ENCODE measurements around the gene TSKS. TPM values are rescaled to one million over a fixed set of nuclear protein-coding genes. Genes with fewer than 3 reads are reported as not detected.
"Not testable (repeated sequence)": the region's sequence is repeated elsewhere in the genome, so short reads cannot be mapped to it uniquely, and the experiment has no call there.

Gene TSKS
- total RNA-seq, 1 donor from 2014 or later, result 0.24 TPM

DNA sequence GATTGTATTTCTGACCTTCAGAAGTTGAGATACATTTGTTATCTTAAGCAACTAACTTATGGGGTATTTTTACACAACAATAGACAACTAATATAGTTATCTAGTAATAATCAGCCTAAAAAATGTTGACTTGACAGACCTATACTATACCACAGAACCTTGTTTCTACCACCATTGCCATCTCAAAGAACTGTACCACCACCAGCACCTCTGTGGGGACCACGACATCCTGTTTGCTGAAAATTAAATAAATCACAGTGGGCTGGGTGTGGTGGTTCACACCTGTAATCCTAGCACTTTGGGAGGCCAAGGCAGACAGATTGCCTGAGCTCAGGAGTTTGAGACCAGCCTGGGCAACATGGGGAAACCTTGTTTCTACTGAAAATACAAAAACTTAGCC is 24.0 kb downstream of the TSKS start:
- intact Hi-C loops (cut with DNase I), result no loop called here
- DNase-seq (ENCODE audit: low spot score), result no peak

DNA sequence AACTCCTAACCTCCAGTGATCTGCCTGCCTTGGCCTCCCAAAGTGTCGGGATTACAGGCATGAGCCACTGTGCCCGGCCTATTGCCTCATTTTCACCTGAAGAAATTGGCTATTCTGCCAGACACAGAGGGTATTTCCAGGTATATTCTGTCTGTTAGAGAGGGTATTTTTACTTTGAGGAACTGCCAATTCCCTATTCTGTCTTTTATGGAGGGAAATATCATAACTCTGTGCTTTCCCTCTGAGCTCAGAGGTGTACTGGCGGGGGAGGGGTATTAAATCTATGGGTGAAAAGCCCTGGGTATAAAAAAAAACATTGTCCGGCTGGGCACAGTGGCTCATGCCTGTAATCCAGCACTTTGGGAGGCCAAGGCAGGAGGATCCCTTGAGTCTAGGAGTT is 24.8 kb downstream of the TSKS start:
- DNase-seq (ENCODE audit: low spot score), result no peak
- intact Hi-C loops (cut with DNase I), result no loop called here

DNA sequence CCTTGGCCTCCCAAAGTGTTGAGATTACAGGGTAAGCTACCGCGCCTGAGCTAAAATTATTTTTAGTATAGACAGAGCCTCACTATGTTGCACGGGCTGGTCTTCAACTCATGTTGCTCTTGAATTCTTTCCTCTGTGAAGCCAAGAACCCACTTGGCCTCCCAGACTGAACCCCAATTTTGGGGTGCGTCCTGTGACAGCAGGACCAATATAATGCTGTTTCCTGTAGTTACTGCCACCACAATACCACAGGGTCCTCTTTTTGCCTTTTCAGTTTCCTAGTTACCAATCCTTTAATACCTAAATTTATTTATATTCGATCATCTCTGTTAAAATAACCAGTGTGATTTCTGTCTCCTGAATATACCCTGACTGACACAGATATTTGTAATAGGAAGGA is 32.9 kb downstream of the TSKS start:
- intact Hi-C loops (cut with DNase I), result no loop called here
- DNase-seq (ENCODE audit: low spot score), result no peak

DNA sequence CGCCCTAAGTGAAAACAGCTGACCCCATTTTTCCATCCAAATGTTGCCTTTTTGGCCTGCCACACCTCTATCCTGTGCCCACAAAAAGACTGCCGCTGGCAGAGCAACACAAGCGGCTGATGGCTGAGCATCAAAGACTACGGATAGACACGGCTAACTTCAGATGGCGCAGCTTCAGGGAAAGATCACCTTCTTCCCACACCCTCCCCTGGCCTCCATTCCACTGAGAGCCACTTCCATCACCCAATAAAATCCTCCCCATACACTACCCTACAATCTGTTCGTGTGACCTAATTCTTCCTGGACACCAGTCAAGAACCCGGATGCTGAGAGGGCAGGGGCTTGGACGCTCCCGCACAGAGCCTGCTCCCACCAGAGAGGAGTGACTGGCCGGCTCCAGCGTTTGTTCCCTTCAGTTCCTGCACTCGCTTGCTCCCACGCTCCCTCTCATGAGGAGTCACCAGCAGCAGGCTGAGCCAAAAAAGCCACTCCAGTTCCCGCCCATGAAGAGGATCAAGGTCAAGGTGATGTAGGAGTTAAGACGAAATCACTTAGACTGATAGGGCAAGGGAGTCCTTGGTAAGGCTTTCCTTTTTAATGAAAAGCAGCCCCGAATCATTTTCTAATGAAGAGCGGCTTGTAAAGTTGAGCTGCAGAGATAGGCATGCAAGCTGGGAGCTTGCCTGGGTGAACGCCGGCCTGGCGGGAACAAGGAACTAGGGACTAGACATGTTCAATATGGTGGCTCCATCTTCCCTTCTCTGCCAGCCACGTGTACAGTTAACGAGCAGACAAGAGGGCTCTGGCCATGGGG is 35.7 kb downstream of the TSKS start:
- intact Hi-C loops (cut with DNase I), result no loop called here
- DNase-seq (ENCODE audit: low spot score), result no peak

DNA sequence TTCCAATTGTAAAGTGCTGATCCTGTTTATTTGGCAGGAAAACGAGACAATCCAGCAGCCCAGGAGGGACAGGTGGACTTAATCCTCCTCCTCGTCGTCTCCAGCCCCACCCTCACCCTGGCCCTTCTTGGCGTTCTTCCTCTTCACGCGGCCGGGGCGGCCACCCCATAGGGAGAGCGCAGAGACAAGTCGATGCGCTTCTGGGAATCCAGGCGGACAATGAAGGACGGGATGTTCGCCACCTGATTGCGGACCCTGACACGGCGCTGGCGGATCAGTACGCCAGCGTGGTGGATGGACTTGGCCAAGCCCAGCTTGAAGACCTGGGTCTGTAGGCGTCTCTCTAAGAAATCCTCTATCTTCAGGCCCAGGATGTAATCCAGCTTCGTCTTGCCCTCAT is 43.7 kb downstream of the TSKS start:
- DNase-seq (ENCODE audit: low spot score); intact Hi-C loops (cut with DNase I): not testable (repeated sequence)

DNA sequence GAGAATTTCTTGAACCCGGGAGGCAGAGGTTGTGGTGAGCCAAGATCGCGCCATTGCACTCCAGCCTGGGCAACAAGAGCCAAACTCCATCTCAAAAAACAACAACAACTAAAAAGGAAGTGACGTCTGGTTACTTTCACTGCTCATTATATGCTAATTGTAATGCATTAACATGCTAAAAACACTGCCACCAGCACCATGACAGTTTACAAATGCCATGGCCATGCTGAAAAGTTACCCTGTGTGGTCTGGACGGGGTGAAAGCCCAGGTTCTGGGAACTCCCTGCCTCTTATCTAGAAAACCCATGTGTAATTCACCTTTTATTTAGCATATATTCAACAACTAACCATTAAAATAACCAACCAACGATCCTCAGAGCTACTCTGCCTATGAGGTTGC is 44.1 kb downstream of the TSKS start:
- no peak for DNase-seq (ENCODE audit: low spot score)
- intact Hi-C loops (cut with DNase I), result no loop called here

DNA sequence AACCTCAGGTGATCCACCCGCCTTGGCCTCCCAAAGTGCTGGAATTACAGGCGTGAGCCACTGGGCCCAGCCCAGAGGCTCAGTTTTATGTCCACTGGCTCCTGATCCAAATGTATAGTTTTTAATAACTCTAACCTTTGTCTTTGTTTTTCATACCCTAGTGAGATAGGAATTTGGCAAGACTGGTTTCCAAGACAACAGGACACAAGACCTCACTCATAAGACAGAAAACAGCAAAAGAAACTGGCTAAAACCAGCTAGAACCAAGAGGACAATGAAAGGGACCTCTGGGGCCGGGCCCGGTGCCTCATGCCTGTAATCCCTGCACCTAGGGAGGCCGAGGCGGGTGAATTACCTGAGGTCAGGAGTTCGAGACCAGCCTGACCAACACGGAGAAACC is 44.6 kb downstream of the TSKS start:
- no peak for DNase-seq (ENCODE audit: low spot score)
- intact Hi-C loops (cut with DNase I), result no loop called here

DNA sequence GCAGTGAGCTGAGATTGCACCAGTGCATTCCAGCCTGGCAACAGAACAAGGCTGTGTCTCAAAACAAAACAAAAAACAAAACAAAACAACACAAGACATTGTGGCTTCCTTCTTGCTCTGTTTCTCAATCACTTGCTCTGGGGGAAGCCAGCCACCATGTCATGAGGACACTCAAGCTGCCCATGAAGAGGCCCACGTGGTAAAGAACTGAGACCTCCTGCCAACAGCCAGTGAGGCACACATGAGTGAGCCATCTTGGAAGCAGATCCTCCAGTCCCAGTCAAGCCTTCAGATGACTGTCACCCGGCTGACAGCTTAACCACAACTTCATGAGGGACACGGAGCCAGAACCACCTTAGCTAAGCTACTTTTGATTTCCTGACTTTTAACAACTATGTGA is 47.0 kb downstream of the TSKS start:
- intact Hi-C loops (cut with DNase I), result no loop called here
- DNase-seq (ENCODE audit: low spot score), result no peak

DNA sequence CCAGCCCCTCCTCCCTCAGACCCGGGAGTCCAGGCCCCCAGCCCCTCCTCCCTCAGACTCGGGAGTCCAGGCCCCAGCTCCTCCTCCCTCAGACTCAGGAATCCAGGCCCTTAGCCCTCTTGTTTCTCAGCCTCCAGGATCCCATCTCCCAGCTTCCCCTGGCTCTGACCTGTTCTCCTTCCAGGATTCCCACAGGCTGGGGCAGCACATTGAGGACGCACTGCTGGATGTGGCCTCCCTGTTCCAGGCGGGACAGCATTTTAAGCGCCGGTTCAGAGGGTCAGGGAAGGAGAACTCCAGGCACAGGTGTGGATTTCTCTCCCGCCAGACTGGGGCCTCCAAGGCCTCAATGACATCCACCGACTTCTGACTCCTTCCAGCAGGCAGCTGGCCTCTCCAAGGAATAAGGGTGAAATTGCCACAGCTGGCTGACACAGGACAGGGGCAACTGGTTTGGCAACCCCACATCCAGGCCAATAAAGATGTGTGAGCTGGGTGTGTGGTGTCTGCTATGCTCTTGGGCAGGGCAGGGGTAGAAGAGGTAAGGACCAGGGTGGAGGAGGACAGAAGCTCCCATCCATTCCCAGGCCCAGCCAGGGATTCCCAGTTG is 49.8 kb downstream of the TSKS start:
- intact Hi-C loops (cut with DNase I), result no loop called here
- DNase-seq (ENCODE audit: low spot score), result no peak

DNA sequence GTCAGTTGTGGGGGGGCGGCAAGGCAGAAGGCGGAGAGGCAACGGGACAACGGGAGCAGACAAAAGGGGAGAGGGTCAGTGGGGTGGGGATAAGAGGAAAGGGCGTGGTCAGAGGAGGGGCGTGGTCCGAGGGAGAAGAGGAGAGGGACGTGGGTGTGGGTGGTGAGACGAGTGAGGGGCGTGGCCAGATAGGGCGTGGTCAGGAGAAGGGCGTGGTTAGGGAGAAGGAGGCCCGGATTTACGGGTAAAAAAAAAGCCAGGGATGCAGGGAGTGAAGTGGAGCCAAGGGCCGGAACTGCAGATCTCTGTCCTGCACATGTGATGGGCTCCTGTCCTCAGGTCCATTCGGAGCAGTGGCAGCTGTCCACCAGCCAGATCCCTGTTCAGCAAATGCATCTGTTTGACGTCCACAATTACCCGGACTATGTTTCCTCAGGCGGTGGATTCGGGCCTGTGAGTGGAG is 50.7 kb downstream of the TSKS start:
- DNase-seq (ENCODE audit: low spot score), result no peak
- intact Hi-C loops (cut with DNase I), result no loop called here

DNA sequence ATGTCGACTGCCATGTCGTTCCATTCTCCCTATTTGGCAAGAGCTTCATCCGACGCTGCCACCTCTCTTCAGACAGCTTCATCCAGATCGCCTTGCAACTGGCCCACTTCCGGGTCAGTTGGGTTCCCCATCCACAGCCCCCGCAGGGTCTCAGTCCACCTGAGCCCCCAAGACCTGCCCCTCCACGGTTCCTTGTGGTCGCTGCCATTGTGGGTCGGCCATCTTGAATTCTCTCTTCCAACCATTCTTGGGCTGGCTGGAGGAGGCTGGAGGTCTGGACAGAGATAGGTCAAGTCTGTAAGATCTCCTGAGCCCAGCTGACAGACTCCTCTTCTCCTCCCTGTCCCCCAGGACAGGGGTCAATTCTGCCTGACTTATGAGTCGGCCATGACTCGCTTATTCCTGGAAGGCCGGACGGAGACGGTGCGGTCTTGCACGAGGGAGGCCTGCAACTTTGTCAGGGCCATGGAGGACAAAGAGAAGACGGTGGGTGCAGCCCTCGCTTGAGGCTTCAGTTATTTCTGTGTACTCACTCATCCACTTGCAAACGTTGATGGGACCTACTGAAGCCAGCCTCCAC is 52.6 kb downstream of the TSKS start:
- no peak for DNase-seq (ENCODE audit: low spot score)
- intact Hi-C loops (cut with DNase I), result no loop called here

DNA sequence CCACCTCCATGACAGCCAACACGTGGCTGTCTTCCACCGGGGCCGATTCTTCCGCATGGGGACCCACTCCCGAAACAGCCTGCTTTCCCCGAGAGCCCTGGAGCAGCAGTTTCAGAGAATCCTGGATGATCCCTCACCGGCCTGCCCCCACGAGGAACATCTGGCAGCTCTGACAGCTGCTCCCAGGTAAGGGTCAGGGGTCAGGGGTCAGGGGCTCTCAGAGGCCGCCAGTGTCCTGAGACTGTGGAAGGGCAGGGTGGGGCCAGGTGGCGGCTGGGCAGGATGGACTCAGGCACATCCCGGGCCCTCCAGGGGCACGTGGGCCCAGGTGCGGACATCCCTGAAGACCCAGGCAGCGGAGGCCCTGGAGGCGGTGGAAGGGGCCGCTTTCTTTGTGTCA is 57.2 kb downstream of the TSKS start:
- intact Hi-C loops (cut with DNase I), result no loop called here
- no peak for DNase-seq (ENCODE audit: low spot score)

DNA sequence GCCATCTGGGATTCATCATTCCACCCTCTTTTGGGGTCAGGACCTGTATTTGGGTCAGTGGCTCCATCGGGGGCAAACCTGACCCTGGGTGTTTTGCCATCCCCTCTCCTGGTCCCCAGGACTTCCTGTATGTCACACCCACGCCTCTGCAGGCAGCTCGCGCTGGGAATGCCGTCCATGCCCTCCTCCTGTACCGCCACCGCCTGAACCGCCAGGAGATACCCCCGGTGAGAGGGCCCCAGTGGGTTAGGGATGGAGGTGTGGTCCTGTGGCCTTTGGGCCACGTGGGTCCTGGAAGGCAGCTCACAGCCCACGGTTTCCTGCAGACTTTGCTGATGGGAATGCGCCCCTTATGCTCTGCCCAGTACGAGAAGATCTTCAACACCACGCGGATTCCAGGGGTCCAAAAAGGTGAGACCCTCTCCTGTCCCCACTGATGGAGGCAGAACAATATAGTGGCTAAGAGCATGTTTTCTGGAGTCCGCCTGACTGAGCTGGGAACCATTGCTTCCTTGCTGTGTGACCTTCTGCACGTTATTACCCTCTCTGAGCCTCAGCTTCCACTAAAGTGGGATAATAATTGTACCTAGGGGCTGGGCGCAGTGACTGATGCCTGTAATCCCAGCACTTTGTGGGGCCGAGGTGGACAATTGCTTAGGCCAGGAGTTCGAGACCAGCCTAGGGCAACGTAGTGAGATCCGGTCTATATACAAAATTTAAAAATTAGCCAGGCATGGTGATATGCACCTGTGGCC is 58.0 kb downstream of the TSKS start:
- intact Hi-C loops (cut with DNase I), result no loop called here

DNA sequence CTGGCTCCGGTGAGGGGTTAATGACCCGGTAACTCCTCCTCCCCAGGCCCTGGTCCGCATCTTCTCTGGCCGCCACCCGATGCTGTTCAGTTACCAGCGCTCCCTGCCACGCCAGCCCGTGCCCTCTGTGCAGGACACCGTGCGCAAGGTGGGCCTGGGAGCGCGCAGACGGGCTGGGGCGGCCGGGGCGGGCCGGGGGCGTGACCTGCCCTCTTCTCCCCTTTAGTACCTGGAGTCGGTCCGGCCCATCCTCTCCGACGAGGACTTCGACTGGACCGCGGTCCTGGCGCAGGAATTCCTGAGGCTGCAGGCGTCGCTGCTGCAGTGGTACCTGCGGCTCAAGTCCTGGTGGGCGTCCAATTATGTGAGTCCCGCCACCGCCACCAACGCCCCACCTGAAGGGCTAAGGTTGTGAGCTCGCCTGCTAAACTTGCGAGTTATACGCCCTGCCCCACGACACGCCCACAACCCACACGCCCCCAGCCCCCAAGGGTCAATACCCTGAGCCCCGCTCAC is 61.8 kb downstream of the TSKS start:
- intact Hi-C loops (cut with DNase I), result no loop called here

More for the DNA sequence above, 58.0 kb downstream of the TSKS start:
- DNase-seq (ENCODE audit: low spot score), result no peak

DNA sequence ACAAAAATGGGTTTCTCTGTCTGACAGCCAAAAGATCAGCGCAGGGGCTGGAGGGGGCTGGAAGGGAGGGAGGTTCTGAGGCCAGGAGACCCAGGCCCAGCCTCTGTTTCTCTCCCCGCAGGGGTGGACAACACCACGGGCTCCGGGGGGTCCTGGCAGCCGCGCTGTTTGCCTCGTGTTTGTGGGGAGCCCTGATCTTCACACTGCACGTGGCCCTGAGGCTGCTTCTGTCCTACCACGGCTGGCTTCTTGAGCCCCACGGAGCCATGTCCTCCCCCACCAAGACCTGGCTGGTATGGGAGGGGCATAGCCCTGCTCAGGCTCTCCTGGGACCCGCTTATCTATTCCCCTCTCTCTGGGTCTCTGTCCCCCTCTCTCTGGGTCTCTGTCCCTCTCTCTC is 62.5 kb downstream of the TSKS start:
- intact Hi-C loops (cut with DNase I), result no loop called here
- DNase-seq (ENCODE audit: low spot score), result no peak

More for the DNA sequence above, 61.8 kb downstream of the TSKS start:
- DNase-seq (ENCODE audit: low spot score), result no peak

DNA sequence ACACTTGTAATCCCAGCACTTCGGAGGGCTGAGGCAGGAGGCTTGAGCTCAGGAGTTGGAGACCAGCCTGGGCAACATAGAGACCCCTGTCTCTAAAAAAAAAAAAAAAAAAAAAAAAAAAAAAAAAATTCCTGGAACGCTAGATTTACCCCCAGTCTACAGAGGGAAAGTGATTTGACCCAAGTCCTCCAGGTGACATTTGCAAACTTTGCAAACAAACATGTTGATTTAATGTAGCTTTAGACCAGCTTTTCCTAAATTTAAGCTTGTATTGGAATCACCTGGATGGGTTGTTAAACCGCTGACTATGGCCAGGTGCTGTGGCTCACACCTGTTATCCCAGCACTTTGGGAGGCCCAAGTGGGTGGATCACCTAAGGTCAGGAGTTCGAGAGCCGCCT is 63.7 kb downstream of the TSKS start:
- no peak for DNase-seq (ENCODE audit: low spot score)
- intact Hi-C loops (cut with DNase I), result no loop called here

DNA sequence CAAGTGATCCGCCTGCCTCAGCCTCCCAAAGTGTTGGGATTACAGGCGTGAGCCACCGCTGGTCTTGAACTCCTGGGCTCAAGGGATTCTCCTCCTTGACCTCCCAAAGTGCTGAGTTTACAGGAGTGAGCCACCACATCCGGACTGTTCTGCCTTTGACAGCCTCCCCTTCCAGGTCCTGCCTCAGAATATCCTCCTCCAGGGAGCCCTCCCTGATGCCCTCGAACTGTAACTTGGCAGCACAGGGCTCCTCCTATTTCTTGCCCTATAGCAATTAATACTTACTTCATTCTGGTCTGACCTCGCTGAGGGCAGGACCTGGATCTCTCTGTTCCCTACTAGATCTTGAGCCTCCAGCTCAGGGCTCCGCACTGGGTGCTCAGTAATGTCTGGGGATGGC is 66.2 kb downstream of the TSKS start:
- intact Hi-C loops (cut with DNase I), result no loop called here
- DNase-seq (ENCODE audit: low spot score), result no peak

DNA sequence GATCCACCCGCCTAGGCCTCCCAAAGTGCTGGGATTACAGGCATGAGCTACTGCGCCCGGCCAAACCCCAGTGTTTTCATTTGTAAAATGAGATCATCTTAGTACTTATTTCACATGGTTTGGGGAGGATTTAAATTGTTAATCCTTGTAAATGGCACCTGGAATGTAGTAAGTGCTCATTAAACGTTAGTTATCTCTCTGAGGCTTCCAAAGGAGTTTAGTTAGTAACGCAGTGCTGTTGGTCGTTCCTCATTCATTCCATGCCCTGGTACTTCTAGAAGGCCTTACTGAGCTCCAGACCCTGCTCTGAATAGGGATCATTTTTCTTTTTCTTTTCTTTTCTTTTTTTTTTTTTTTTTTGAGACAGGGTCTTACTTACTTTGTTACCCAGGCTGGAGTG is 67.0 kb downstream of the TSKS start:
- no peak for DNase-seq (ENCODE audit: low spot score)
- intact Hi-C loops (cut with DNase I), result no loop called here

DNA sequence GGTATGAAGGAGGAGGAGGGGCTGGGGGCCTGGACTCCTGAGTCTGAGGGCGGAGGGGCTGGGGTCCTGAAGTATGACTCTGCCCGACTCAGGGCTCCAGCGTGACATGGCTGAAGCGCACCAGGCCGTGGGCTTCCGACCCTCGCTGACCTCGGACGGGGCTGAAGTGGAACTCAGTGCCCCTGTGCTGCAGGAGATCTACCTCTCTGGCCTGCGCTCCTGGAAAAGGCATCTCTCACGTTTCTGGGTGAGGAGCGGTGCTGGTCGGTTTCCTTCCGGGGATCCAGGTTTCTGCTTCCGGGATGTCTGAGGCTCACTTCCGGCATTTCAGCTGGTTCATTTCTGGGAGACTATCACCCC is 71.0 kb downstream of the TSKS start:
- intact Hi-C loops (cut with DNase I), result no loop called here
- no peak for DNase-seq (ENCODE audit: low spot score)
